KOPT-K1 (cell line): Measurements from ENCODE around the gene TNC.

Experiments
- H3K27ac ChIP-seq: fragments of 200-600 bp; sonication (generic); 2 replicates; pipeline ENCODE4 v1.5.1; 2016; ENCODE audit warnings: antibody characterized with exemption, mild to moderate bottlenecking, low read depth, low read length; ENCODE audit not compliant: poor library complexity, severe bottlenecking
- H3K36me3 ChIP-seq: fragments of 200-600 bp; sonication (generic); 2 replicates; pipeline ENCODE4 v1.5.1; 2017; ENCODE audit warnings: antibody characterized with exemption, mild to moderate bottlenecking, low read length, moderate library complexity; ENCODE audit not compliant: insufficient read depth
- H3K9me3 ChIP-seq: fragments of 200-600 bp; sonication (generic); 2 replicates; pipeline ENCODE4 v1.5.1; 2017; ENCODE audit warnings: antibody characterized with exemption, low read length, mild to moderate bottlenecking; ENCODE audit not compliant: insufficient read depth, poor library complexity, severe bottlenecking

TNC gene

GRCh38 chr9:115005322-115005721 lies 112.6 kb downstream of the TNC start:
- Histone ChIP-seq H3K36me3 (no peaks in the 10 kb centered on the region), H3K9me3 (no peaks in the 10 kb centered on the region), H3K27ac (no peak overlapping the region)

- Histone ChIP-seq H3K27ac (no peak overlapping the region), H3K9me3 (no peaks in the 10 kb centered on the region), H3K36me3 (no peaks in the 10 kb centered on the region)
These were observed 113.4 kb downstream of the TNC start for GRCh38 chr9:115004545-115004944.

- no peak overlapping the region for H3K27ac ChIP-seq
- H3K36me3 ChIP-seq = no peaks in the 10 kb centered on the region
- no peaks in the 10 kb centered on the region for H3K9me3 ChIP-seq
These were observed 115.4 kb downstream of the TNC start for GRCh38 chr9:115002371-115003120.

GRCh38 chr9:115000217-115000639 lies 117.7 kb downstream of the TNC start:
- no peaks in the 10 kb centered on the region for H3K9me3 ChIP-seq
- H3K36me3 ChIP-seq = no peaks in the 10 kb centered on the region
- H3K27ac ChIP-seq = no peak overlapping the region

- Histone ChIP-seq H3K36me3 (no peaks in the 10 kb centered on the region), H3K9me3 (no peaks in the 10 kb centered on the region), H3K27ac (no peak overlapping the region)
These were observed 119.6 kb downstream of the TNC start for GRCh38 chr9:114998326-114998725.

GRCh38 chr9:114995681-114996221 lies 122.2 kb downstream of the TNC start:
- H3K9me3 ChIP-seq = no peaks in the 10 kb centered on the region
- no peak overlapping the region for H3K27ac ChIP-seq
- no peaks in the 10 kb centered on the region for H3K36me3 ChIP-seq

GRCh38 chr9:114994768-114995167 lies 123.2 kb downstream of the TNC start:
- H3K9me3 ChIP-seq = no peaks in the 10 kb centered on the region
- H3K36me3 ChIP-seq = no peaks in the 10 kb centered on the region
- H3K27ac ChIP-seq = no peak overlapping the region

- Histone ChIP-seq H3K9me3 (no peaks in the 10 kb centered on the region), H3K36me3 (no peaks in the 10 kb centered on the region), H3K27ac (no peak overlapping the region)
These were observed 126.1 kb downstream of the TNC start for GRCh38 chr9:114991861-114992260.

GRCh38 chr9:114990901-114991300 lies 127.1 kb downstream of the TNC start:
- Histone ChIP-seq H3K36me3 (no peaks in the 10 kb centered on the region), H3K27ac (no peak overlapping the region), H3K9me3 (no peaks in the 10 kb centered on the region)

- H3K27ac ChIP-seq = no peak overlapping the region
- no peaks in the 10 kb centered on the region for H3K9me3 ChIP-seq
- H3K36me3 ChIP-seq = no peaks in the 10 kb centered on the region
These were observed 128.2 kb downstream of the TNC start for GRCh38 chr9:114989600-114990410.

- Histone ChIP-seq H3K27ac (no peak overlapping the region), H3K36me3 (no peaks in the 10 kb centered on the region), H3K9me3 (no peaks in the 10 kb centered on the region)
These were observed 128.9 kb downstream of the TNC start for GRCh38 chr9:114988962-114989599.

- Histone ChIP-seq H3K36me3 (no peaks in the 10 kb centered on the region), H3K9me3 (no peaks in the 10 kb centered on the region), H3K27ac (no peak overlapping the region)
These were observed 130.8 kb downstream of the TNC start for GRCh38 chr9:114987116-114987515.

- no peaks in the 10 kb centered on the region for H3K9me3 ChIP-seq
- no peak overlapping the region for H3K27ac ChIP-seq
- no peaks in the 10 kb centered on the region for H3K36me3 ChIP-seq
These were observed 131.9 kb downstream of the TNC start for GRCh38 chr9:114985959-114986501.

GRCh38 chr9:114981063-114981462 lies 136.9 kb downstream of the TNC start:
- Histone ChIP-seq H3K9me3 (no peaks in the 10 kb centered on the region), H3K27ac (no peak overlapping the region), H3K36me3 (no peaks in the 10 kb centered on the region)

- no peaks in the 10 kb centered on the region for H3K9me3 ChIP-seq
- no peak overlapping the region for H3K27ac ChIP-seq
These were observed 144.7 kb downstream of the TNC start for GRCh38 chr9:114973216-114973615.

More at GRCh38 chr9:114973216-114973615, 144.7 kb downstream of the TNC start:
- H3K36me3 ChIP-seq = no peaks in the 10 kb centered on the region
